ENCODE measurements around the gene F9. TPM values are rescaled to one million over a fixed set of nuclear protein-coding genes. Genes with fewer than 3 reads are reported as not detected.

The F9 gene
- total RNA-seq, 6 experiments from 2014 or later = not detected

DNA sequence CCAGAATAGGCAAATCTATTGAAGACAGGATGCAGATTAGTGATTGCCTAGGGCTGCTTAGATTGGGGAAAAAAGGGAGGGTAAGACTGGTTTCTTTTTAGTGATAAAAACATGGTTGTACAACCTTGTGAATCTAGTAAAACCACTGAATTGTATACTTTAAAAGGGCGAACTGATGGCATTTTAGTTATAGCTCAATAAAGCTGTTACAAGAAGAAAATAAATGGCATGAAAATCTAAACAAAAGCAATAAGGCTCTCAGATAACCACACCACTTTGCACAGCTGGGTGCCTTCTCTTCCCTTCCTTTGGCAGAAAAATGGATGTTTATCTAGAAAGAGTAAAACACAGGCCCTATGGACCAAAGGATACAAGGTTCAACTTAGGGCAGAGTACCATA lies 69.6 kb downstream of the F9 start:
- Mint-ChIP-seq H3K36me3 (ENCODE audit: low read depth) (no peaks in the 10 kb centered on the region), H3K27ac (no peak overlapping the region), H3K4me1 (ENCODE audit: low read depth) (no peaks in the 10 kb centered on the region), H3K4me3 (no peak overlapping the region), H3K27me3 (ENCODE audit: insufficient read depth) (no peaks in the 10 kb centered on the region), H3K9me3 (no peaks in the 10 kb centered on the region)
- DNase-seq = no peak
- TF ChIP-seq, protein P1, sequence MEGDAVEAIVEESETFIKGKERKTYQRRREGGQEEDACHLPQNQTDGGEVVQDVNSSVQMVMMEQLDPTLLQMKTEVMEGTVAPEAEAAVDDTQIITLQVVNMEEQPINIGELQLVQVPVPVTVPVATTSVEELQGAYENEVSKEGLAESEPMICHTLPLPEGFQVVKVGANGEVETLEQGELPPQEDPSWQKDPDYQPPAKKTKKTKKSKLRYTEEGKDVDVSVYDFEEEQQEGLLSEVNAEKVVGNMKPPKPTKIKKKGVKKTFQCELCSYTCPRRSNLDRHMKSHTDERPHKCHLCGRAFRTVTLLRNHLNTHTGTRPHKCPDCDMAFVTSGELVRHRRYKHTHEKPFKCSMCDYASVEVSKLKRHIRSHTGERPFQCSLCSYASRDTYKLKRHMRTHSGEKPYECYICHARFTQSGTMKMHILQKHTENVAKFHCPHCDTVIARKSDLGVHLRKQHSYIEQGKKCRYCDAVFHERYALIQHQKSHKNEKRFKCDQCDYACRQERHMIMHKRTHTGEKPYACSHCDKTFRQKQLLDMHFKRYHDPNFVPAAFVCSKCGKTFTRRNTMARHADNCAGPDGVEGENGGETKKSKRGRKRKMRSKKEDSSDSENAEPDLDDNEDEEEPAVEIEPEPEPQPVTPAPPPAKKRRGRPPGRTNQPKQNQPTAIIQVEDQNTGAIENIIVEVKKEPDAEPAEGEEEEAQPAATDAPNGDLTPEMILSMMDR (IDR thresholded peaks at IDR 0.05) = no peak

Other genes starting within 250 kb of the F9 start
- gene MCF2, start 177.4 kb downstream of the F9 start, total RNA-seq (2021; fragmentation: NEBNext Ultra II Directional; extraction: Animal tissue kit (Norgen Biotek cat#: 25700)) = under 1 TPM in 1 of 6 experiments, not detected in 5; 0.11 TPM